Activated effector memory CD4-positive, alpha-beta T cell treated with anti-CD3 and anti-CD28 coated beads, Interleukin-2, amount 50 U/mL, for 16 hours (primary cell): ENCODE measurements around the gene ANKRD13B.

Source experiments
- DNase-seq: peaks from one replicate; pipeline ENCODE4 v3.0.0-alpha.2; 2020

ANKRD13B gene

GRCh38 chr17:29583324-29584248 lies 9.3 kb upstream of the ANKRD13B start:
- DNase-seq = peak; percentile 62

DNA sequence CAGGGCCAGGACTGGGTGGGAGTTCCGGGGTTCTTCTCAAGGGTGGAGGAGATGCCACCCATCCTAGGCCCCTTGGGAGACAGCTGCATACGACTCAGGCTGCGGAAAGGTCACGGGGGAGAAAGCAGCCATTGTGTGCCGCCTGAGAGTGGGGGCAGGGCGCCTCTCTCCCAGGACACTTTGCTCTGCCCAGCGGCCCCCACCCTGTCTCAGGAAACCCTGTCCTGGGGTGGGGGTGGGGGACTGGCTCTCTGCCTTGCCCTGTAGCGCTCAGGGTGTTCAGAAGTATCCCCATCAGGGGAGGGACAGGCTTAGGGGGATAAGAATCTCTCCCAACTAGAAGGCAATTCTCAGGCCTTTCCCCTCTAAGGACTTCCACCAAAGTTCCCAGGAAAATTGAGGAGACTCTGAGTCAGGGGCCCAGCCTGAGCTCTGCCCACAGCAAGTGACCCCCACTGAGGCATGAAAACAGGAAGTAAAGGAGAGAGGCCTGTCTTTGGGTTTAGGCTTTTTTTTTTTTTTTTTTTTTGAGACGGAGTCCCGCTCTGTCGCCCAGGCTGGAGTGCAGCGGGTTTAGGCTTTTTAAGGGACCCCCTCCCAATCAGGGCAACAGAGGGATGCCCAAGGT lies 8.4 kb upstream of the ANKRD13B start:
- peak; percentile 56 for DNase-seq

DNA sequence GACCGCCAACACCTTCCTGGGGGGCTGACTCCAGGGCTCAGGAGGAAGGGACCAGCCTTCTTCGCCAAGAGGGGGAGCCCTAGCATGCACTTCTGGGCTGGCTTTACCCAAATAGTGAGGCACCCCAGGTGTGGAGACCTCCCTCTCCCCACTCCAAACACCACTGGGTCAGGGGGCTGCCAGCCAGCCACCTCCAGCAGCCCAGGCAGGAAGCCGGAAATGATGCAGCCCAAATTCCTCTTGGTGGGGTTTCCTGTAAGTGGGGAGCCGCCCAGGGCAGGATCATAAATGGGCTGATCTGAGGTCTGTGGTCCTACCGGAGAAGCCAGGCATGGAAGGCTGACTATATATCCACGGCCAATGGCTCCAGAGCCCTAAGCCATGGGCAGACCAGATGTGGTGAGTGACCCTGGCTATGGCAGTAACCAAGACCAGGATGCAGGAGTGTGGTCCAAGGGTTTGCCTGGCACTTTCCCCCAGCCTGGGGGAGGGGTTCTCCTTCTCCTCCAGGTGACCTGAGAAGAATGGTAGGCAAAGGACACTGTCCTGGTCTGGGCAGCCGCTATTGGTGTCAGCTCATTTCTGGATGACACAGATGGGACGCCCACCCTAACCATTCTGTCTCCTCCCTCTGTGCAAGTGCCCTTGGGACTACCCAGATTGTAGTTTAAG lies 7.7 kb upstream of the ANKRD13B start:
- peak; percentile 75 for DNase-seq

GRCh38 chr17:29586676-29587469 lies 6.1 kb upstream of the ANKRD13B start:
- no peak for DNase-seq

DNA sequence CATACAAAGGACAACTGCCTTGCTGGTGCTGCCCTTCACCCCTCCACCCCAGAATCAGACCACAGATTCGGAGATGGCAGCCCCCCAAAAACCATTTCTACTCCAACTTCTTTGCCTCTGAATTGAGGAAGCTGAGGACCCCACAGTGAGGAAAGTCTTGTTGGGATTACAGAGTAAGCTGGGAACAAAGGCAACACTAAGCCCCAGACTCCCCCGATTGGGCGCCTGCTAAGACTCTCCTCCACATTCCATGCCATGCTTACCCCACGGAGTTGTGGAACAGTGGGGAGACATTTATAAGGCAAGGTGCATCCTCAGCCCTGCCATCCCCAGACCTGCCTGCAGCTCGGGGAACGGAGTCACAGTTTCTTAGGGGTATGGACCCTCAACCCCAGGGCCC lies 5.3 kb upstream of the ANKRD13B start:
- DNase-seq = no peak

DNA sequence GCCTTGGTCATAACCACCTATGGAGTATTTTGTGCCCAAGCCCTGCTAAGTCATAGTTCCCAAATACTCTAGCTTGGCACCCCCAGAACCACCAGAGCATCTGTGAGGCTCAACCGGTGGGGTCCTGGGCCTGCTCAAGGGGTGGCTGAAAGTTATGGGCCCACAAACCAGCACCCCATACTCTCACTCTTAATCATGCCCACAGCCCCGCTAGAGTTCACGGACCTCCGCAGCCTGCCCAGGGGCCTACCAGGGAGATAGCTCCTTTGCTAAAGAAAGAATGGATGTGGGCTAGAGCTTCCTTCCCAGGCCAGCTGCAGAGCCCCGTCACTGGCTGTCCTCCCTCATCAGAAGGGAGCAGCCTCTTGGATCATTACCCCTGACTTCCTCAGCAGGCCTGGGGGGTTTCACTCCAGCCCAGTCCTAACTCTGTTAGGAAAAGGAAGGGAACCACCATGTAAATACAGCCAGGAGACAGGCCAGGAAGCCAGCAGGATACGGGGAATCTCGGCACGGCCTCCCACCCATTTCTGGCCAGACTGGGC lies 4.8 kb upstream of the ANKRD13B start:
- DNase-seq = no peak

DNA sequence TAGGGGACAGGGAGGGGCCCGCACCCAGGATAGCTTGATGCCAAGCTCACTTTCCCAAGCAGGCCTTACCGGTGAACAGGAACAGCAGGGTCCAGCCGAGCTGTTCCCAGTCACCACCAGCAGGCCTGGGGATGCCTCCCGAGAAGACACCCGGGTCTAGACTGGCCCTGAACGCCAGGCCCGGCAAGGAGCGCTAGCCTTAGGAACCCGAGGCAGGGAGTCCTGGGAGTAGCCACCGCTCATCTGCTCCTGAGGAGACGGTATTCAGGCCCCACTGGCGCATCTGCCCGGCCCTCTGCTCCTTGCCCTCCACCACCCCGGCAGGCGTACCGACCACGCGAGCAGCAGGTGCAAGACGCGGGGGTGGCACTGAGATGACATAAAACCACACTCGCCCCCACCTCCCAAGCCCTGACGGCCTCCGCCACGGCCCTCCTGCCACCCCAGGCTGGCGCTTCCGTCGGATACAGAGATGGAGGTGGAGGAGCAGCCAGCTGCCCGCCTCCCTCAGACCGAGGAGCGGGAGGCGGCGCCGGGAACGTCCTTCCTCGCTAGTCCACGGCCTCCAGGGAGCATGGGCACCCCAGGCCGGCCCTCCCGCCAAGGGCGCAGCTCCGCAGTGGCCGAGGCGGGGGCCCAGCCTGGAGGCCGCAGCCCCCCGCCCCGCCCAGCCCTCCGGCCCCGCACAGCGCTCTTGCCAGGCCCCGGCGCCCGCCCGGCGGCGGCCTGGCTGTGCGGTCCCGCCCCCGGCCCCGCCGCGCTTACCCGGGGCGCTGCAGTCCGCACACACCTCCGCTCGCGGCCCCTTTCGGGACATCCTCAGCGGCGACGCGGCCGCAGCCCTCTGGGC lies 4.1 kb upstream of the ANKRD13B start:
- DNase-seq = peak; percentile 86

DNA sequence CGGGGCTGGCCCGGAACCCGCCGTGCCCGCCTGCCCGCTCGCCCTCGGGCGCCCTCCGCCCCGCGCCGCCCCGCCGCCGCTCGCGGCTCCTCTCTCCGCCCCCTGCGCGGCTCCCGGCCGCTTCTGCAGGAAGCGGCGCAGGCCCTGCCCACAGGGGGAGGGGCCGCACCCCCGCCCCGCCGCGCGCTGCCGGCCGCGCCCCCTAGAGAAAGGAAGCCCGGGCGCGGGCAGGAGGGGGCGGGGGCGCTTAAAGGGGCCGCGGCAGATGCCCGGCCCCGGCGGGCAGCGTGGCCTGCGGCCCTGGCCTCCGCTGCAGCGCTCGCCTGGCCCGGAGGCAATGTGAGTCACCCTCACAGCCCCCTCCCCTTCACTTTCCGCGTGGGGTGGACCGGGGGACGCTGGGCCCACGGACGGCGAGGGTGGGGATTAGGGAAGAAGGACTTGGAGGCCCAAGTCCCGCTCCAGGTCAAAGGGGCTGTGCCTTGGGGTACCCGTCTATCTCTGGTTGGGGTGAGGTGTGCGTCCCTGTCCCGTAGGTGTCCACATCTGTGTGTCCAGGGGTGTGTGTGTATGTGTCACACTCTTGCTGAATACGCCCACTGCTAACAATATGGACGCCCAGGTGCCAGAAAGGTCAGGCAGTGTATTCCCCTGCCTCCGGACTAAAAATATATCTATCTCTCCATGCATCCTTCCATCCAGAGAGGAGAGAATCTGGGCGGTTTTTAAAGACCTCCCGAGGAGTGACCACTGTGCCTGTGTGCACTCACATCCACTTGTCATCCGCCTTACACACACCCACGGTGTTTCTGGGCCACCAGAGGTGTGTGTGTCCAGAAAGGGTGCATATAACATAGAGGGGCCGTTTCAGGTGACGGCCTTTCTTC lies 3.2 kb upstream of the ANKRD13B start, which contains the start of gene GIT1:
GIT1 (minus strand) TSS at position 125 of the 887 bp plus-strand sequence. CDS start 270 bp downstream, outside the sequence.
- peak; percentile 95 for DNase-seq

DNA sequence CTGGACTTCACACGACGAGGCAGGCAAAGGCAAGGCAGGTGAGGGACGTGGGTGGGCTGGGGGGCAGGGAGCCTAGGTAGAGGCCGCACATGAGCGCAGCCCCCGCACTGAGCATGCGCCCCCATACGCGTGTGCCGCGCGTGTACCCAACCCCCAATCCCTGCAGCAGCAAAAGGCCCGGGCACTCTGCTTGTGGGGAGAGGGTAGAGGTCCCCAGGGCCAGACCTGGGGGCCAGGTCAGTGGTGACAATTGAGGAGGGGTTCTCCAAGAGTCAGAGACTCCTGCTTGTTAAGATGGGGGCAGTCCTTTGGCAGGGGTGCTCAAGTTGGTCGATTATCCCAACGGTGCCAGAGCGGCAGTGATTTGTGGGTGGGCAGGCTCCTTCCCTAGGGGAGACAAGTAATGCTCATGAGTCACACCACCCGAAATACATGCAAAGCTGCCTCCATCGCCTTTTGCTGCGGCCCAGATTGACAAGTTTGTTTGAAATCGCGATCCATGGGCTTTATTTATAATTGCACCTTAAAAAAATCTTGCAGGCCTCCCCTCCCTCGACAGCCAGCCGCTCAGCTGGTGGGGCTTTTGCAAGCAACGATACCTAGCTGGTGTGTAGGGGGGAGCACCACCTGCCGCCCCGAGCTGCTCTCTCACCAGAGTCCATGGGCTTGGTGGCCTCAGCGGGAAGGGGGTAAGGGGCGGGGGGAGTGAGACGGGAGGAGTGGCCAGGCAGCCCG lies 2.4 kb upstream of the ANKRD13B start:
- DNase-seq = peak; percentile 70

DNA sequence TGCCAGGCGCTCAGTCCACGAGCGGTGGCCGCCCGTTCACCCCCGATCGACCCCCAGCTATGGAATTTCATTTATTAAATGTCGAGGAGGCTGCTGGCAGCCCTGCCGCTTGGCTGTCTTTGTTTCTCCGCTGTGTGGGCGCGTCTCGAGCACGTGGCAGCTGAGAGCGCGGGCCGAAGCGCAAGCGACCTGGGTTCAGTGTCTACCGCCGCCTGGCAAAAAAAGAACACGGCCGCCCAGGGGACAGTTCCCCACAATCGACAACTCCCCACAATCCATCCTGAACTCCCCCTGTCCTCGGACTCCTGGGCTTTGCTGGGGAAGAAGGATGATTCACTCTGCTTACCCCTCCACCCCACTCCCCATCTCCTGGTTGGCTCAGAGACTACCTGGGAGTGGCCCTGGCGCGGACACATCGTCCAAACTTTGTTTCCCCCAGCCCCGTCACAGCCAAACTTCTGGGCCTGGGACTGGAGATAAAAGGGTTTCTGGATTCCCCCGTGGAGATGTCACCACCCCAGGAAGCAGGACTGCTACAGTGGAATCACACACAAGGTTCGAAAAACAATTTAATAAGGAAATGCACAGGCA lies 1.7 kb upstream of the ANKRD13B start:
- peak; percentile 76 for DNase-seq

DNA sequence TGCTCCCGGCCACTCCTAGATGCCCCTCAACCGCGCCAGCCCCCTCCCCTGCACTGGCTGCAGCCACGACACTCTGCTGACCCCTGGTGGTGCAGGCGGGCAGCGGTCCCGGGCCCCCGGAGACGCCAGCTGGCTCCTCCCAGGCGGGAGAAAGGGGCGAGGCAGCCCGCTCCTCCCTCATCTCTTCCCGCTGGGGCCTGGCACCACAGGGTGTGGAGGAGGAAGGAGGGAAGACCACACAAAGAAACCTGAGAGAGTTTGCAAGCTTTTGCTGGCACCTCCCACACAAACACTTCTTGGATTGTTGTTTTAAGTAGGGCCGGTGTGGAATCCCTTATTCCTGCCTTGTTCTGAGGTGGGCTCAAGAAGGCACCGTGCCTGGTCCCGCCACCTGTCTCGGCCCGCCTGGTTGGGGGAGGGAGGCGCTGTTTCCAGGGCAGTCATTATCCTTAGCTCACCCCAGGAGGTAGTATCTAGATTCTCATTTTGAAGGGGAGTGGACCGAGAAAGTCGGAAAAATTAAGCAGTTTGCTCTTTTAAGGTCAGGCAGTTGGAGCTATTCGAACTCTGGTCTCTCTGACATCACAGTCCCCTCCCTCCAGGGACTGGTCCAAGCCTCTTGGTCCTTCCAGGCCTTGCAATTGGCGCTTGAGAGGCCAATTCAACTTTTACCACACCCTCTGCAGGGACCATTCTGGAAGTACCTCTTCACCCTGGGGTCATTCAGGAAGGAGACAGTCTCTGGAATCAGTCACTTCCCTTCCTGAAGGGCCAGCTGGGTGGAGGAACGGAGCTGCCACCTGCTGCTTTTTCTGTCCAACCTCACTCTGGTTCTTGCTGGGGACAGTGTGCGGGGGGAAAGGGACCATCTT lies 959 bp upstream of the ANKRD13B start:
- DNase-seq = peak; percentile 93

GRCh38 chr17:29593591-29594518 lies 923 bp downstream of the ANKRD13B start:
- peak; percentile 70 for DNase-seq

- no peak for DNase-seq
Observed at GRCh38 chr17:29594519-29595090, 1.7 kb downstream of the ANKRD13B start.

DNA sequence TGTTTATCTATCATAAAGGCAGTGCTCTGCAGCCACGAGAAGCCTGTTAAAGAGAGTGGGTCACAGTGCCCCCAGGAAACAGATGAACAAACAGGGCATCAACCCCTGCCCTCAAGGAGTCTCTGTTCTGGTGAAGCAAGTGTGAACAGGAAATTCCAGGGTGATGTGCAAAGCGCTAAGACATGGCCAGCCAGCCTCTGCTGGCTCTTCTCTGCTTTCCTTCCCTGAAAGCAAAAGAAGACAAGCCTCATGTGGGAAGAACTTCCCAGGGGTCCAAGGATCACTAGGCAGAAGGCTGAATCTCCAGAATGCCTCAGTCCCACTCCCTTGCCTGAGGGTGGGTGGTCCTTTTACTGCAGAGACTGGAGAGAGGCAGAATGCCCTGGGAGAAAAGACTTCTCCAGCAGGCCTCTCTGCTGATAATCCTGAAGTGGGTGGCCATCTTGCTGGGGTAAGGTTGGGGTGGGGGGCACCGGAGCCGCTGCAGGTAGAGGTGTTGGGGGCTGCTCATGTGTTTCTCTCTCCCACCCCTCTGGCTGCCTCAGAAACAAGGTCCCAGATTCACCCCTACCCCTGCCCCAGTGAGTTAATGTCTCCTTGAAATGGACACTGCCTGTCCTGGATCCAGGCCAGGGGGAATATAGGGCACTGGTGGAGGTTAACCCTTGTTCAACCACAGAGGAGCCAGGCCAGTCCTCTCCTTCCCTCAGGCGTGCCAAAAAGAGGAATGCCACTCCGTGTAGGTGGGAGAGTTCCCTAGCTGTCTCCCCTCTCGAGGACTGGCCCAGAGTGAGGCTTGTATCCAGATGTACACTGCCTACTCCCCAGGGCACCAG lies 2.4 kb downstream of the ANKRD13B start:
- DNase-seq = no peak

DNA sequence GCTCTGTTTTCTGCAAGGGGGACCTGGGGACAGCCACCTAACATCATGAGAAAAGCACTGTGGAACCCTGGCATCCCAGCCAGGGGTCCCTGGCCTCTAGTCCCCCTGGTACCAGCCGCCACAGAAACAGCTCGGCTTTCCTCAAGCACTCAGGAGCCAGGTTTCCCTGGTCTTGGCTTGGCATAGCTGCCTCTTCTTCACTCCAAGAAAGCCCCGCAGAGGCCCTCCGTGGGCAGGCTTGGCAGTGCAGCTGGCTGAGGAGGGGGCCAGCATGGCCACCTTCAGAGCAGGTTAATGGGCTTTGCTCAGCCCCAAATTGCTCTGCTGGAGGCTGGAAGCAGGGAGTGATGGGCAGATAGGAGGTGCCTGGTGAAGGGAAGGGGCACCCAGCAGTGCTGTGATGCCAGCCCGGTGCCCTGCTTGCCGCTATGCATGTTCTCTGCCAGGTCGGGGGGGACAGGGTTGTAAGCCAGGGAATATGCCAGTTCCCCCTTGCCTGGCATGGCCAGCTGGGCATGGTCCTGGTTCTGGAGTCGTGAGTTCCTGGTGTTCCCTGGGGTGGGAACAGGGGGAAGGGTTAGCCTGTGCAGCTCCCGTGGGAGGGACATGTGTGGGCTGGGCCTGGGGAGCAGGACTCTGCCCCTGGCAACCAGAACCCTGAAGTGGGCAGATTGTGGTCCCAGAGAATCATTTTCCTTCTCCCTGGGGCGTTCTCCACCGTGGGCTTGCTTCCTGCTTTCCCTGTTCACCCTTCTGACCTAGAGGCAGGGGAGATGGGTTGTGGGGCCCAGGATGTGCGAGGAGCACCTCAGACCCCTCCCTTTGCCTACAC lies 3.2 kb downstream of the ANKRD13B start:
- no peak for DNase-seq
